DMS153 (cell line): Measurements from ENCODE around the gene MRPL38.

Experiments
- DNase-seq: peaks from one replicate; lab custom pipeline; 2025; lab: John Stamatoyannopoulos, UW

Gene MRPL38

GRCh38 chr17:75919611-75920010 lies 14.9 kb upstream of the MRPL38 start:
- no peak for DNase-seq

- no peak for DNase-seq
Measured at GRCh38 chr17:75917917-75918445, 13.3 kb upstream of the MRPL38 start.

- no peak for DNase-seq
Measured at GRCh38 chr17:75917141-75917916, 12.6 kb upstream of the MRPL38 start.

DNA sequence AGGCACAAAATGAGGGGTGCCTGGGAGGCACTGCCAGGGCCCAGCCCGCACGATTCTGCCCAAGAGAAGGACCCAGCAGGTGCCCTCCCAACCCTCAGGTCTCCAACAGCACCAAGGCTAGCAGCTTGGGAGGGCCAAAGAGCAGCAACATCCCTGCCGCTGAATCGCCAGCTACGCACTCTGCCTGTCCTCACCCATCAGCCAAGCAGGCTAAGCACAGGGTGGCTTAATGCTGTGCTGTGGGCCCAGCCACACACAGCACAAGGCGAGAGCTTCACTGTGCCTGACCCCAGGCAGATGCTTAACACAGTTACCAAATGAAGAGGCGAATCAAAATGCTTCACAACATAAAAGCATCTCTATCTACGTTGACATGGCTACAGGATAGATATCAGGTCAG lies 10.6 kb upstream of the MRPL38 start:
- no peak for DNase-seq

DNA sequence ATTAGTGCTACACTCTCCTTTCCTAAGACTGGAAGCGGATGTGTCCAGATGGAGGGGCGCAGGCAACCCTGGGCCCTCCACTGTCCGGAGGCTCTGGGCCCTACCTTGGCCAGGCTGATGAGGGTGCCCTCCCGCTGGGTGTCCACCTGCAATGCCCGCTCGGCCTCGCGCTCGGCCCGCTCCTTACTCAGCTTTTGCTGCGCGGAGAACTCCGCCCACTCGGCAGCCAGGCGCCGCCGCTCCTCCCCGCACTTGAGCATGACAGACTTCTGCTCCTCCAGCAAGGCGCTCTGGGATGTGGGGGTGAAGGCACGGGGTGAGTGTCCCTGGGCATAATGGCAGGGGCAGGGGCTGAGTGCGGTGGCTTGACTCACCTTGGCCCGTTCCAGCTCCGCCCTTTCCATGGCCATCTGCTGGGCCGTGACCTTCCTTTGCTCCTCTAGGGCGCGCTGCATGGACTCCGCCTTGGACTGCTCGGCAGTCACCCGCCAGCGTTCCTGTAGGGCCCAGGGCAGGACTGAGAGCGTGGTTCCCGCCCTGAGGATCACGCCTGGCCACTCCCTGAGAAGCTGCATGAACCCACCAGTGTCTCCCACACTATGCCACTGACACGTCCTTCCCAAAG lies 10.1 kb upstream of the MRPL38 start:
- no peak for DNase-seq

- DNase-seq = no peak
Measured at GRCh38 chr17:75913537-75914210, 9.0 kb upstream of the MRPL38 start.

GRCh38 chr17:75910699-75911098 lies 6.0 kb upstream of the MRPL38 start:
- peak; percentile 16 for DNase-seq

DNA sequence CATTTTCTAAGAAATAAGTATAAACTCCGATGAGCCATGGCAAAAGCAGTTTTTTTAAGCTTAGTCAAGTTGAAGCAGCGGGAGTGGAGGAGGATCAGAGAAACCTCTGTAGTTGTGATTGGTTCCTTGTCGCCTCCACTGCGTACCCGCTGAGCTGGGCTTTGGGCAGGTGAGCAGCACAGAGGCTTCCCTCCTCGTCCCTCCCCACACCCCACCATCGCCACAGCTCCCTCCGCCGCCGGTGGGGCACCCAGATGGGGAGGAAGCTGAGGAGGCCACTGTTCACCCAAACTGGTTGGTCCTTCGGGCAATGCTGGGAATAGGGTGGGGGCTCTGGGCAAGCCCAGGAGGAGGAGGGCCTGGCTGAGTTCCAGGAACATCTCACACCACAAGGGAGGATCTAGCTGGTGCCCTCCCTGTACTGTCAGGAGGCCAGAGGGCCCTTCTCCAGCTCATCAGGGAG lies 5.2 kb upstream of the MRPL38 start:
- peak; percentile 40 for DNase-seq

DNA sequence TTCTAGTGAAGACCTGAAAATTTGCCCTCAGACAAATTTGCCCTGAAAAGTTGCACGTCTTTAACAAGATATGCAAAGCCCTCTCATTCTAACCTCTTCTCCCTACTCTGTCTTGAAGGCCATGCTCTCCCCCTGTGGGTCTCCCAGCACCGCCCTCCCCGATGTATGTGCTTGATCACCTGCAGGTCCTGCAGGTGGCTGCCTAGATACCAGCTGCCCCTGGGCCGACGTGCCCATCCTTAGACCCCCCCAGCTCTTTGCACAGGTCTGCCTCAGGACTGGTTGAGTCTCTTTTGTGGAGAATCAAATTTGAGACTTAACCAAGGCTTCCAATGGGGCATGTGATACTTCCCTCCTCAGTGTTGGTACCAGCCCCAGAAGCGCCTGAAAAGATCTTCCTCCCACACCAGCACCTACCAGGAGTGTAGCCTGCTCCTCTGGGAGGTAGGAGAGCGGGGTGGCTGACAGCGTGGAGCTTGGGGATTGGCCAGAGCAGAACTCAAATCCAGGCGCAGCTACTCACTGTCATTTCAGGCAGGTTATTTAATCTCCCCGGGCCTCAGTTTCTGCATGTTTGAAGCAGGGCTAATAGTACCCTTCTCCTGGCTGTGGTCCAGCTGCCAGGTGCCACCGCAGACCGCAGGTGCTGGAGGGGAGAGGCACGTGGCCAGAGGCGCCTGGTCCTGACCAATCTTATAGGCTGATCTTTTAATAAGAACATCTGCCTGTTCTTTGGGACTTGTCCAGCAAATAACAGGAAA lies 4.5 kb upstream of the MRPL38 start:
- DNase-seq = peak; percentile 77

GRCh38 chr17:75908201-75908600 lies 3.5 kb upstream of the MRPL38 start:
- peak; percentile 48 for DNase-seq

DNA sequence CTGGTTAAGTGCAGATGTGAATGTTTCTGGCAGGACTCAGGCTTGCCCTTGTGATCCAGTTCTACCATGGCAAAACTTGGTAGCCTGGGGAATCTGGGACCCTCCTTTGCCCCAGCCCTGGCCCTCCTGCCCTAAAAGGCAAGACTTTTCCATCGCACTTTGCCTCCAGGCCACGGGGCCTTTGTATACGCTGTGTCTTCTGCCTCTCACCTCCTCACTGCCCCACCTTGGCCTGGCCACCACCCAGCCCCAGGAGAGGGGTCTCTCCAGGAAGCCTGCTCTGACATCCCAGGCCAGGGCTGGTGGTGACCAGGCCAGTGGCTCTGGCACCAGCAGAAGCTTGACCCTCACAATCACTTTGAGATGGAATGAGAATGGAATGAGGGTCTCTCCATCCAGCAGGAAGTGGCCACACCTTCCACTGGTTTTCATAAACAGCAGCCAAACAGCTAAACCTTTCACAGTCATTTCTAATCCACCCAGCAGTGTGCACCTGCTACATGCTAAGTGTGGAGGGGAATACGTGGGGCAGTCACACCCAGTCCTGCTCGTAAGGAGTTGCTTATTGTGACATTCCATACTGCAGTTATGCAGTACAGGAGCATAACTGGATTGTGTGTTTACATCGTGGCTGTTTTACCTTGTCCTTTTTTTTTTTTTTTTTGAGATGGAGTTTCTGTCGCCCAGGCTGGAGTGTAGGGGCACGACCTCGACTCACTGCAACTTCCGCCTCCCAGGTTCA lies 1.6 kb upstream of the MRPL38 start:
- DNase-seq = no peak

DNA sequence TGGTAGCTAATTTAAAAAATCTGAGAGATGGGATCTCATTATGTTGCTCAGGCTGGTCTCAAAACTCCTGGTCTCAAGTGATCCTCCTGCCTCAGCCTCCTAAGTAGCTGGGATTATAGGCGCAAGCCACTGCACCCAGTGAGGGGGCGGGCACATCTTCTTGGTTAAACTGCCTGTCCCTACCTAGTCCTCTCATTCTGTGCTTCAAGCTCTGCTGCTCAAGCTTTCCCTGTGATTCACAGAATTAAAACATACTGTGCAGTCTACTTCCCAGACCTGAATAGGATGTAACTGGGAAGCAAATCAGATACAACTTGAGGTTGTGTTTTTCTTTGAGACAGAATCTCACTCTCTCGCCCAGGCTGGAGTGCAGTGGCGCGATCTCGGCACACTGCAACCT lies 2.3 kb downstream of the MRPL38 start:
- DNase-seq = no peak

DNA sequence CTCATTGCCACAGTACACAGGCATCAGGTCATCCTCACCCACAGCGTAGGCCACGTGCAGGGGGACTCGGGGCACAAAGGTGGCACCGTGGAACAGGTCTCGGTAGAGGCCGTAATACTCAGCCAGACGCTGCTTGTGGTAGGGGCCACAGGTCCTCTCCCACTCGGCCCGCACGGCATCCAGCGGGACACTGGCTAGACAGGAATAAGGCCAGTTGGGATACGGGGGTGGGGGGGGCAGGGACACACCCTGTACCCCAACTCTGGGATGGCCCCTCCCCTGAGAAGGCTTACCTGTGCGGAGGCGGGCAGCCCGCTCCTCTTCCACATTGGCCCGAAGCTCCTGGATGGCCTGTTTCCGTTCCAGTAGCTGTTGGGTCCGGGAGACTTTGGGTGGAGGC lies 3.0 kb downstream of the MRPL38 start:
- no peak for DNase-seq

DNA sequence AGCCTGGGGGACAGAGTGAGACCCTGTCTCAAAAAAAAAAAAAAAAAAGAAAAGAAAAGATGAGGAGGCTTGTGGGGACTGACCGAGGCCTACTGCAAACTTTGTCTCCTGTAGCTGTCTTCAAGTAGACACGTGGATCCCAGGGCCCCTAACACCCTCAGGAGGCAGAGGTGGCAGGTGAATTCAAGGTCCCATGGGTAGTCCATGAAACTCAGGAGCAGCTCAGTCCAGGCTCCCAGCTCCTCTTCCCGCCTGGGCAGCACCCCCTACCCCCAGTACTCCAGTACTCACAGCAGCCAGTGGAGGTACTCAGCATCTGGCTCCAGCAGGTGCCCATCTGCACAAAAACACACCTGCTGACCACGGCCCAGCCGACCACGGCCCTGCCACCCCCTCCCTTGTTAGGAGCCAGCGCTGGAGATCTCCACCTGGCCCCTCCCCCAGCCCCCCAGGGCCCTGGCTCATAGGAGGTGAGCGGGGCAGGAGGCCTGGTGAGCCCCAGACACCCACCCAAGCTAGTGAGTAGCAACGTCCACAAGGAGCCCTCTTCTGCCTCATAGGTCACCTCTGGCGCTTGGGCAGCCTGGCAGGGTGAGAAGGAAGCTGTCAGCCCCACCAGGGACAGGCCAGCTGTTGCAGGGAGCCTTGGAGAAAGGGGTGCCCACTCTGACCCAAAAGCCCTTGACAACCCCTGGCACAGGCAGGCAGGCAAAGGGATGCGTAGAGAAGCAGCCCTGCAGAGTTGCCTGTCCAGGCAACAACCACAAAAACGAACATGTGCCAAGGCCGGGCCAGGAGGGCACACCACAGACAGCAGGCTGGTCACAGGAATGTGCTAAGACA lies 3.8 kb downstream of the MRPL38 start:
- DNase-seq = no peak

DNA sequence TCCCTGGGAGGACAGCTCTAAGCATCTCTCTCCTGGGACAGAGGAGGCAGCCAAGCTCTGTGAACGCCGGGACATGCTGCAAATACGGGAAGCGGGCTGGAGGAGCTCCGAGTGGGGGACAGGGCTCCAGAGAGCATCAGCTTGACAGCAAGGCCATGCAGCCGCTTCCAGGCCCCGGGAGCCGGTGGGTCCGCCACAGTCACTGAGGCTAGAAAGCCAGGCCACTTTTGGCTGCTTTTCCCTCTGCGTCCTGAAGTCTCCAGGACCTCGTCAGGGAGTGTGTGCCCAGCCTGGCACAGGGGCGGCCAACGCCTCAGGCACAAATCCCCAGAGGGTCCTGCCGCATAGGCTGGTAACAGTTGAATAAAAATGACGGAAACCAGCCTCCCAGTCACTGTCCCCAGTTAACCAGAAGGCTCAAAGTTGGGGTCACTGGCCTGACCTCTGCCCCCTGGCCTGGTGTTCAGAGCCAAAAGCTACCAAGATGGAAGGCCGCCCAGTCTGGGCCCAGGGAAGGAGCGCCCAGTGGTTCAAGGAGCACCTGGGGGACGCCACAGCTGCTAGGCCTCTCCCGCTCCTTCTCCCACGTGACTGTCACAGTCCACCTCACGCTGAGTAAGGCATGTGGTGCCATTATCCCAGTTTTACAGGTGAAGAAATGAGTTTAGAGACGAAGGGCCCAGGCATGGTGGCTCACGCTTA lies 4.8 kb downstream of the MRPL38 start:
- DNase-seq = no peak

DNA sequence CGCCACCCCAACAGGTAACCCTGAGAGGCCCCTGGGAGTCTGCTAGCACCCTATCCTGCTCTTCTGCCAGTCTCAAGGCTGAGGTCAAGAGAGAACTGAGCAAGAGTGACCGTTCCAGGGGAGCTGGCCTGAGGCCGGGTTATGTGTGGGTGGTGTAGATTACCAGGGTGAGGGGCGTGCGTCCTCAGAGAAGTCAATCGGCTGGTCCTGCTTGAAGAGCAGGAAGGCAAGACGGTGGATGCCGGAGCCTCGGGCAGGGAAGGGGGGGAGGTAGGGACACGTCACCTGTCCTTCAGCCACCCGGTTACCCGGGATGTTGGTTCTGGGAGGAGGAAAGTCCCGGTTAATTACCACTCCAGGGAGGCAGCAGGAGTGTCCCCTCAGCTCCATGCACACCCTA lies 5.3 kb downstream of the MRPL38 start:
- no peak for DNase-seq

- no peak for DNase-seq
Measured at GRCh38 chr17:75898791-75899190, 5.9 kb downstream of the MRPL38 start.

DNA sequence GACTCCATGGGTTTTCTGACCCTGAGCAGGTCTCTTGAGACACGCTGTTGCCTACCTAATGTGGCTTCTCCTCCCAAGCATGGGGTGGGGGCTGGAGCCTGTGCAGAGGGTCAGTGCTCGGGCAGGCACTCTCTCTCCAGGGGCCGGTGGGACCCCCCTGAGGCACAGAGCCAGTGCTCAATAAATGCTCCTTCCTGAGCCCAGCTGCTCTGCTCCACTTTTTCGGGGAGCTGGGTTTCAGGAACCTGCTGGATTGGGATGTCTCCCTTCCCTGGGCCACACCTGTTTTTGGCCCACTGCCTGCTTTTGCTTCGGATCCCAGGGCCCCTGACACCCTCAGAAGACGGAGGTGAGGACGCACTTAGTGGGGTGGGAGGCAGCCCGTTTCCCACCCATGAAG lies 6.6 kb downstream of the MRPL38 start:
- no peak for DNase-seq

DNA sequence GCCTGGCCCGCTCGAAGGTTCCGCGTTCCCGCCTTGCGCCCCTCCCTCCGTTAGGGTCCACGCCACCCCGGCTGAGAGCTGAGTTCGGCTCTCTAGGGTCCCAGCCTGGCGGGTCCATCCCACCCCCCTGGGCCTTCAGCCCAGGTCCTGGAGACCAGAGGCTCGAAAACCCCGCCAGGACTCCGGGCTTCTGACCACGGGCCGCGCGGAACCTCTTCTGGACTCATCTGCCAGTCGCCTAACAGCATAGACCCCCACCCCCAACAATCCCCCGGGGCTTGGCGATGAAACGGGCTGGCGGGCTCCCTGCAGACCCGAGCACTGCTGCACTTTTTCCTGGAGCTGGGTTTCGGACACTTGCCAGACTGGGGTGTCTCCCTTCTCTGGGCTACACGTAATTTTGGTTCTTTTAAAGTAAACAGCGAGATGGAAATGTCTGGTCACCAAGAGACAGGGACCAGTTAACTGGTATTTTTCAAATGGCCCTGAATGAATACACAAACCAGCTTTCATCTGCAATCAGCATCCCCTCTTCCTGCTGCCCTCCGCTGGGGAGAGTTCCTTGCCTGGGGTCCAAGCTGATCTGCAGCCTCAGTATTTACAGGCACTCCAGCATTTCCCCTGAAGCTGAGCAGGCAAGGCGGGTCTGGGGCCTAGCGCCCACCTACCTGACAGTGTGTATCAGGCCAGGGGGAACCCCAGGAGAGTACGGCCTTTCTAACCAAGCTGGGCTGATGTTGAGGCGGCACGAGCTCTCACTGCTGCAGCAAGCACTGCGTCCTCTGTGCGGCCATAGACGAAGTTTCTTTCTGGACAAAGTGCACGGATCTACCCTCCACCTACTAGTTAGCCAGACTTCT lies 7.3 kb downstream of the MRPL38 start:
- DNase-seq = no peak
